ENCODE data around the gene GPR151.

DNA sequence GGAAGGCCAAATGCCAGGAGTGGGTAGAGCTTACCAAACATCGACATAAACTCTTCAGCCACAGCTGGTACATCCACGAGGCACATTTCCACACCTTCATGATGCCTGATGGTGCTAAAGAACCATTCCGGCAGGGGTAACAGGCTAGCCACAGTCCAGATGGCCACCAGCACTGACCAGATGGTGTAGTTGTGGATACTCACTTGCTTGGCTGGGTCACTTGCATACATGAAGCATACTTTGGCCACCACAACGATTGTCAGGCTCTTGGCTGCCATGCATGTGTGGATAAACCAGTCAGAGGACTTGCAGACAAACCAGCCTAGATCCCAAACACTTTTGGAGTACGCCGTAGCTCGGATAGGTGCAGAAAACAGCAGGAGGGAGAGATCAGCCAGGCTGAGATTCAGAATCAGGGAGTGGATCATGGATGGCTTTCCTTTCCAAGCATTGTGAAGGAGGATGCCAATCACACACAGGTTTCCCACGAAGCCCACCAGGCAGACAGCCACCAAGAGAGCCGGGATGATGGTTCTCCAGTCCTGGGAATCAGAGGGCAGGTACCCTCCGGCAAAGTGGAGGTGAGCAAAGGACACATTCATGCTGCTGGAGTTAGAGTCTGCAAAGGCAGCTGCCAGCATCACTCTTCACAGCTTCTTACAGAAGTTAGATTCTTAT lies 378 bp downstream of the GPR151 start:
- TF ChIP-seq, protein P1, sequence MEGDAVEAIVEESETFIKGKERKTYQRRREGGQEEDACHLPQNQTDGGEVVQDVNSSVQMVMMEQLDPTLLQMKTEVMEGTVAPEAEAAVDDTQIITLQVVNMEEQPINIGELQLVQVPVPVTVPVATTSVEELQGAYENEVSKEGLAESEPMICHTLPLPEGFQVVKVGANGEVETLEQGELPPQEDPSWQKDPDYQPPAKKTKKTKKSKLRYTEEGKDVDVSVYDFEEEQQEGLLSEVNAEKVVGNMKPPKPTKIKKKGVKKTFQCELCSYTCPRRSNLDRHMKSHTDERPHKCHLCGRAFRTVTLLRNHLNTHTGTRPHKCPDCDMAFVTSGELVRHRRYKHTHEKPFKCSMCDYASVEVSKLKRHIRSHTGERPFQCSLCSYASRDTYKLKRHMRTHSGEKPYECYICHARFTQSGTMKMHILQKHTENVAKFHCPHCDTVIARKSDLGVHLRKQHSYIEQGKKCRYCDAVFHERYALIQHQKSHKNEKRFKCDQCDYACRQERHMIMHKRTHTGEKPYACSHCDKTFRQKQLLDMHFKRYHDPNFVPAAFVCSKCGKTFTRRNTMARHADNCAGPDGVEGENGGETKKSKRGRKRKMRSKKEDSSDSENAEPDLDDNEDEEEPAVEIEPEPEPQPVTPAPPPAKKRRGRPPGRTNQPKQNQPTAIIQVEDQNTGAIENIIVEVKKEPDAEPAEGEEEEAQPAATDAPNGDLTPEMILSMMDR (IDR thresholded peaks at IDR 0.05; ENCODE audit: low read depth, low read length, missing input control), result no peak
- TF ChIP-seq TAF1 (conservative IDR thresholded peaks at IDR 0.05), result no peak
- TF ChIP-seq GABPA (IDR thresholded peaks at IDR 0.05 in 1 of 2, conservative IDR thresholded peaks at IDR 0.05 in 1 of 2), result no peak
- TF ChIP-seq, protein P2, sequence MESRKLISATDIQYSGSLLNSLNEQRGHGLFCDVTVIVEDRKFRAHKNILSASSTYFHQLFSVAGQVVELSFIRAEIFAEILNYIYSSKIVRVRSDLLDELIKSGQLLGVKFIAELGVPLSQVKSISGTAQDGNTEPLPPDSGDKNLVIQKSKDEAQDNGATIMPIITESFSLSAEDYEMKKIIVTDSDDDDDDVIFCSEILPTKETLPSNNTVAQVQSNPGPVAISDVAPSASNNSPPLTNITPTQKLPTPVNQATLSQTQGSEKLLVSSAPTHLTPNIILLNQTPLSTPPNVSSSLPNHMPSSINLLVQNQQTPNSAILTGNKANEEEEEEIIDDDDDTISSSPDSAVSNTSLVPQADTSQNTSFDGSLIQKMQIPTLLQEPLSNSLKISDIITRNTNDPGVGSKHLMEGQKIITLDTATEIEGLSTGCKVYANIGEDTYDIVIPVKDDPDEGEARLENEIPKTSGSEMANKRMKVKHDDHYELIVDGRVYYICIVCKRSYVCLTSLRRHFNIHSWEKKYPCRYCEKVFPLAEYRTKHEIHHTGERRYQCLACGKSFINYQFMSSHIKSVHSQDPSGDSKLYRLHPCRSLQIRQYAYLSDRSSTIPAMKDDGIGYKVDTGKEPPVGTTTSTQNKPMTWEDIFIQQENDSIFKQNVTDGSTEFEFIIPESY (IDR thresholded peaks at IDR 0.05), result no peak

Data from liver (tissue), 3 donors.